ENCODE data around the gene HSPA1B. TPM values are rescaled to one million over a fixed set of nuclear protein-coding genes. Genes with fewer than 3 reads are reported as not detected.
A peak's percentile ranks its signal among the peaks of the same experiment; 100 is the strongest.
"Not testable (repeated sequence)": the region's sequence is repeated elsewhere in the genome, so short reads cannot be mapped to it uniquely, and the experiment has no call there.

The HSPA1B gene
- total RNA-seq, 1 experiment from 2014 or later: 206 TPM

DNA sequence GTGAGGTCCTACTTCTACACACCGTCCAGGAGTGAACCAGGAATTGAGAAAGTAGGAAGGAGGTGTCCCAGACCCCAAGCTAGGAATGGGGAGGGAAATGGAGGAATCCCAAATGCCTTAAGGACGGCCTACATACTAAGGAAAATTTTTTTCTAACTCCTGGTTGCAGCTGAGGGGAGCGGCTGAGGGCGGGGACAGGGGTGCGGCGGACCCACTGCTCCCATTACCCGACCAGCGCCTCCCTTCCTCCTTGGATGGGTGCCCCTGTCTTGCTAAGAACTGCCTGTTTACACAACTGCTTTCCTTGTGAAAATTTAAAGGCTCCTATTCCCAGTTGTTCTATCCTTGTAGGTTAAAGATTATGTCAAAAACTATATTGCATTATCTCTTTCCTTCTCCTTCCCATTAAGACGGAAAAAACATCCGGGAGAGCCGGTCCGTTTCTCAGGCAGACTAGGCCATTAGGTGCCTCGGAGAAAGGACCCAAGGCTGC, 699 bp upstream of the HSPA1B start:
- DNase-seq (ENCODE audit: low read depth): peak; percentile 88

DNA sequence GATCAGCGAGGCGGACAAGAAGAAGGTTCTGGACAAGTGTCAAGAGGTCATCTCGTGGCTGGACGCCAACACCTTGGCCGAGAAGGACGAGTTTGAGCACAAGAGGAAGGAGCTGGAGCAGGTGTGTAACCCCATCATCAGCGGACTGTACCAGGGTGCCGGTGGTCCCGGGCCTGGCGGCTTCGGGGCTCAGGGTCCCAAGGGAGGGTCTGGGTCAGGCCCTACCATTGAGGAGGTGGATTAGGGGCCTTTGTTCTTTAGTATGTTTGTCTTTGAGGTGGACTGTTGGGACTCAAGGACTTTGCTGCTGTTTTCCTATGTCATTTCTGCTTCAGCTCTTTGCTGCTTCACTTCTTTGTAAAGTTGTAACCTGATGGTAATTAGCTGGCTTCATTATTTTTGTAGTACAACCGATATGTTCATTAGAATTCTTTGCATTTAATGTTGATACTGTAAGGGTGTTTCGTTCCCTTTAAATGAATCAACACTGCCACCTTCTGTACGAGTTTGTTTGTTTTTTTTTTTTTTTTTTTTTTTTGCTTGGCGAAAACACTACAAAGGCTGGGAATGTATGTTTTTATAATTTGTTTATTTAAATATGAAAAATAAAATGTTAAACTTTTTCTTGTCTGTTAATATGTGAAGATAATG, 2.2 kb downstream of the HSPA1B start:
- DNase-seq (ENCODE audit: low read depth): peak; percentile 36

- no peak for DNase-seq (ENCODE audit: low read depth)
Measured at GRCh38 chr6:31830886-31831335, 3.4 kb downstream of the HSPA1B start.

DNA sequence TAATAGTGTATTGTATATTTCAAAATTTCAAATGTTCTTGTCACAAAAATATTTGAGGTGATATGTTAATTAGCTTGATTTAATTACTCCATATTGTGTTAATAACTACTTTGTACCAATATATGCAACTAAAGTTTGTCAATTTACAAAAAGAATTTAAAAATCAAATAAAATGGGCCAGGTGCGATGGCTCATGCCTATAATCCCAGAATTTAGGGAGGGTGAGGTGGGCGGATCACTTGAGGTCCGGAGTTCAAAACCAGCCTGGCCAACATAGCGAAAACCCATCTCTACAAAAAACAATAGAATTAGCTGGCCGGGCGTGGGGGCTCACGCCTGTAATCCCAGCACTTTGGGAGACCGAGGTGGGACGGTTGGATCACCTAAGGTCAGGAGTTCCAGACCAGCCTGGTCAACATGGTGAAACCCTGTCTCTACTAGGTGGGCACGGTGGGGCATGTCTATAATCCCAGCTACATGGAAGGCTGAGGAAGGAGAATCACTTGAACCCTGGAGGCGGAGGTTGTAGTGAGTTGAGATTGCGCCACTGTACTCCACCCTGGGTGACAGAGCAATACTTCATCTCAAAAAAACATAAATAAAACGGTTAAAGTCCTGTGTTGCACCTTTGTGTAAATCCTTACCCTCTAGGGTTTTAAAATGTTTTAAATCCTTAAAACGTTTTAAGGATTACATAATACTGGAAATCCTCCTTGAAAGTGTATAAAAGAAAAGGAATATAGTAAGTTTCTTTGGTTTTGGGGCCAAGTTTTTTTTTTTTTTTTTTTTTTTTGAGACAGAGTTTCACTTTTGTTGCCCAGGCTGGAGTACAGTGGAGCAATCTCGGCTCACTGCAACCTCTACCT, 4.0 kb downstream of the HSPA1B start:
- DNase-seq (ENCODE audit: low read depth): no peak

DNA sequence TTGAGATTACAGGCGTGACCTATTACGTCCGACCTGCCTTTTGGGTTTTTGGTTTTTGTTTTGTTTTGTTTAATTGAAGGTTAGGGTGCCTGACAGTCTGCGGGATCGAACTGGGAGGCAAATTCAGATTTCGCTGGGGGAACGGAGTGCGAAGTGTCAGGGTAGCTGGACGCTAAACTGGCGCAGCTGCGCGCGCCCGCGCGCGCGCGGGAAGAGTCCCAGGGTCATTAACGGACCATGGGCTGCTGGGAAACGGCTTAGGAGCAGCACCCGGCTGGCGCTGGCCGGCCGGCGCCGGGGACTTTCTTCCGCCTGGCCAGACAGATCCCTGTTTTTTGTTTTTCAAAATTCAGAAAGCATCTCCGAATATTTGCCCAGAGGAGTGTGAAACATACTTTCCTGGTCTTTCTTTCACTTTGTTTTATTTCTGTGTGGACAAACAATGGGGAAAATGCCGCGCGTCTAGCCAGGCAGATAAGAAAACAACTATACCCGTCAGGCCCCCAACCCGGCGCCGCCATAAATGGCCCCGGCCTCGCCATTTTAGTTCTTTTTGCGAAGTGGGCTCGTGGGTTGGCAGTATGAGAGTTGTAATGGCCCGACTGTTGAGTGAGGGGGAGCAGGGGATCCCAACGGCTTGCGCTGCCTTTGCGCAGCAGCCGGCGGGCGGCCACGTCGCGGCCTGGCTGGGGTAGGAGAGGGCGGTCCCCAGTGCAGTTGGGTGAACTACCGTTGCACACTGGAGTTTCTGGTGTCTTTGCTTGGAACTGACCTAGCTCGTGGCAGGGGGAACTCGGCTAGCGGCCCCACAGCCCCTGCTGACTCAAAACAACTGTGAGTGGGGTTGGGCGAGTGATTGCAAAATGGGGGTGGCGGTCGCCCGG, 7.1 kb downstream of the HSPA1B start:
- peak; percentile 90 for DNase-seq (ENCODE audit: low read depth)

DNA sequence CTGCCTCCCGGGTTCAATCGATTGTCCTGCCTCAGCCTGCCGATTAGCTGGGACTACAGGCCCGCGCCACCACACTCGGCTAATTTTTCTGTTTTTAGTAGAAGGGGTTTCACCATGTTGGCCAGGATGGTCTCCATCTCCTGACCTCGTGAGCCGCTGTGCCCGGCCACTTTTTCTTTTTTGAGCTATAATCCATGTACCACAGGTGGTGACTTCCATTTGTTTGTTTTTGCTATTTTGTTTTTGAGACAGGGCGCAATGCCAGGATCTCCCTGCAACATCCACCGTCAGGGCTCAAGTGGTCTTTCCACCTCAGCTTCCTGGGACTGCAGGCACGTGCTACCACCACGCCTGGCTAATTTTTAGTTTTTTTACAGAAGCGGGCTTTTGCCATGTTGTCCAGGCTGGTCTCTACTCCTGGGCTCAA, 8.5 kb downstream of the HSPA1B start:
- DNase-seq (ENCODE audit: low read depth): no peak

DNA sequence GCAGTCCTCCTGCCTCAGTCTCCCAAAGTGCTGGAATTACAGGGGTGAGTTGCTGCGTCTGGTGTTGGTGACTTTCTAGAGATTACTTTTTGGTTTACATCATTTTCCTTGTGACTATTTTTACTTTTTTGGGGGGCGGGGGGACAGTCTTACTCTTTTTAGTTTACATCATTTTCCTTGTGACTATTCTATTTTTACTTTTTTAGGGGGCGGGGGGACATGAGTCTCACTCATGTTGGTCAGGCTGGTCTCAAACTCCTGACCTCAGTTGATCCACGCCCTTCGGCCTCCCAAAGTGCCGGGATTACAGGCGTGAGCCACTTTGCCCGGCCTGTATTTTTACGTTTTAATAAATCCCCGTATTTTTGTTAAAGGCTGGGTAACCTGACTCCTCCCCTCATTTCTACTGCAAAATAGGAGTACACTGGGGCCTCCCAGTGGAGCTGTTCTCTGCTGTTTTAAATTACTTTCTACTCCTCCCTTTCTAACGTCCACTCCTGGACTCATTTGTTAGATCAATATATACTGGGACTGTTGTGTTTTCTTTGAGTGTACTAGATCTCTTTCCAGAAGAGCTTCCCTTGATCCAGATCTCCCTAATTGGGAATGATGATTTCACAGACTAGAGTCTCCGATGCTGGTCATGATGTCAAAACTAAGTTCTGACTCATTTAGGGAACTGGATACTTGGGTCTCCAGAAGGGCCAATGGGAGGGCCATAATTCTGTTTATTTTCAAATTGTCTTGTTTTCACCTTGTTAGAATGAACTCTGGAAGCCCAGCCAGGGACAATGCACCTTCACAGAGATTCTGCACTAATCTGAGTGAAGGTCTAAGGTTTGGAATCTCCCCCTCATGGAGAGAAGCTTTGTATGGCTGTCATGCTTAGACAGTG, 9.2 kb downstream of the HSPA1B start:
- no peak for DNase-seq (ENCODE audit: low read depth)

GRCh38 chr6:31837369-31838113, 10.0 kb downstream of the HSPA1B start:
- no peak for DNase-seq (ENCODE audit: low read depth)

DNA sequence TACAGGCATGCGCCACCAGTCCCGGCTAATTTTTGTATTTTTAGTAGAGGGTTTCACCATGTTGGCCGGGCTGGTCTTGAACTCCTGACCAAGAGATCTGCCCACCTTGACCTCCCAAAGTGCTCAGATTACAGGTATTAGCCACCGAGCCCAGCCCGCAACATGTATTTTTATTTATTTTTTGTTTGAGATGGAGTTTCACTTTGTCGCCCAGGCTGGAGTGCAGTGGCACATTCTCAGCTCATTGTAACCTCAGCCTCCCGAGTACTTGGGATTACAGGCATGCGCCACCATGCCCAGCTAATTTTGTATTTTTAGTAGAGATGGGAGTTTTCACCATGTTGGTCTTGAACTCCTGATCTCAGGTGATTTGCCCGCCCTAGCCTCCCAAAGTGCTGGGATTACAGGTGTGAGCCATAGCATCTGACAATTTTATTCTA, 10.6 kb downstream of the HSPA1B start:
- not testable (repeated sequence) for DNase-seq (ENCODE audit: low read depth)

DNA sequence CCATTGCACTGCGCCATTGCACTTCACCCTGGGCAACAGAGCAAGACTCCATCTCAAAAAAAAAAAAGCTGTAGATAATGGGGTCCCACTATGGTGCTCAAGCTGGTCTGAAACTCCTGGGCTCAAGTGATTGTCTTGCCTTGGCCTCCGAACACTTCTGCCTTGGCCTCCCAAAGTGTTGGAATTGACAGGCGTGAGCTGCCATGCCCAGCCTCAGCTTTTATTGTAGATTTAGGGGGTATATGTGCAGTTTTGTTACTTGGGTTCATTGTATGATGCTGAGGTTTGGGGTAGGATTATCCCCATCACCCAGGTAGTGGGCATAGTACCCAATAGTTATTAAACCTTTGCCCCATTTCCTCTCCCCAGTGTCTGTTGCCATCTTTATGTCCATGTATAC, 11.4 kb downstream of the HSPA1B start:
- no peak for DNase-seq (ENCODE audit: low read depth)

GRCh38 chr6:31839779-31840126, 12.2 kb downstream of the HSPA1B start:
- DNase-seq (ENCODE audit: low read depth): not testable (repeated sequence)

GRCh38 chr6:31842053-31842452, 14.5 kb downstream of the HSPA1B start:
- no peak for DNase-seq (ENCODE audit: low read depth)

GRCh38 chr6:31844507-31844906, 17.0 kb downstream of the HSPA1B start:
- DNase-seq (ENCODE audit: low read depth): no peak

- no peak for DNase-seq (ENCODE audit: low read depth)
Measured at GRCh38 chr6:31847276-31847978, 19.9 kb downstream of the HSPA1B start.

GRCh38 chr6:31850765-31851484, 23.4 kb downstream of the HSPA1B start:
- no peak for DNase-seq (ENCODE audit: low read depth)

- no peak for DNase-seq (ENCODE audit: low read depth)
Measured at GRCh38 chr6:31851485-31851832, 23.9 kb downstream of the HSPA1B start.

DNA sequence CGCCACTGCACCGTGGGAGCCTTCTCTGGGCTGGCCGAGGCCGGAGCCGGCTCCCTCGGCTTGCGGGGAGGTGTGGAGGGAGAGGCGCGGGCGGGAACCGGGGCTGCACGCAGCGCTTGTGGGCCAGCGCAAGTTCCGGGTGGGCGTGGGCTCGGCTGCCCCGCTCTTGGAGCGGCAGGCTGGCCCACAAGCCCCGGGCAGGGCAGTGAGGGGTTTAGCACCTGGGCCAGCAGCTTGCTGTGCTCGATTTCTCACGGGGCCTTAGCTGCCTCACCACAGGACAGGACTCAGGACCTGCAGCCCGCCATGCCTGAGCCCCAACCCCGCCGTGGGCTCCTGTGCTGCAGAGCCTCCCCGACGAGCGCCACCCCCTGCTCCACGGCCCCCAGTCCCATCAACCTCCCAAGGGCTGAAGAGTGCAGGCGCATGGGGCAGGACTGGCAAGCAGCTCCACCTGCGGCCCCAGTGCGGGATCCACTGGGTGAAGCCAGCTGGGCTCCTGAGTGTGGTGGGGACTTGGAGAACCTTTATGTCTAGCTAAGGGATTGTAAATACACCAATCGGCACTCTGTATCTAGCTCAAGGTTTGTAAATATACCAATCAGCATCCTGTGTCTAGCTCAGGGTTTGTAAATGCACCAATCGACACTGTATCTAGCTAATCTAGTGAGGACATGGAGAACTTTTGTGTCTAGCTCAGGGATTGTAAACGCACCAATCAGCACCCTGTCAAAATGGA, 24.6 kb downstream of the HSPA1B start:
- not testable (repeated sequence) for DNase-seq (ENCODE audit: low read depth)

- DNase-seq (ENCODE audit: low read depth): not testable (repeated sequence)
Measured at GRCh38 chr6:31857774-31858173, 30.2 kb downstream of the HSPA1B start.

Data from Daoy (cell line).